OCI-LY3 (cell line): ENCODE data around the gene ARID5B.
A peak's percentile ranks its signal among the peaks of the same experiment; 100 is the strongest.

Experiments used
- H2AFZ ChIP-seq: fragments of 200-600, 300-600 bp; shearing (Covaris generic); 2 replicates; pipeline ENCODE4 v1.6.0; 2014; ENCODE audit warnings: antibody characterized with exemption, low read depth, low read length
- H3K27ac ChIP-seq: fragments of 200-600, 300-600 bp; sonication (generic); 2 replicates; pipeline ENCODE4 v1.5.1; 2014; ENCODE audit warnings: mild to moderate bottlenecking, low read length, moderate library complexity, mixed read lengths
- H3K27me3 ChIP-seq: fragments of 200-600, 300-600 bp; sonication (generic); 2 replicates; pipeline ENCODE4 v1.6.1; 2014; ENCODE audit warnings: low read depth, low read length, mixed read lengths
- H3K36me3 ChIP-seq: fragments of 200-600, 300-600 bp; sonication (generic); replicated peaks from 2 replicates; pipeline ENCODE3; 2014; ENCODE audit warnings: low read depth, low read length, mixed read lengths
- H3K4me1 ChIP-seq: fragments of 300-600, 200-600 bp; sonication (generic); 2 replicates; pipeline ENCODE4 v1.6.1; 2014; ENCODE audit warnings: low read length, mixed read lengths
- H3K4me2 ChIP-seq: fragments of 200-600, 300-600 bp; sonication (generic); 2 replicates; pipeline ENCODE4 v1.6.1; 2014; ENCODE audit warnings: low read length, mixed read lengths
- H3K4me3 ChIP-seq: fragments of 300-600, 200-600 bp; sonication (generic); 2 replicates; pipeline ENCODE4 v1.5.1; 2014; ENCODE audit warnings: antibody characterized with exemption, mild to moderate bottlenecking, low read length, moderate library complexity
- H3K79me2 ChIP-seq: fragments of 300-600, 200-600 bp; shearing (Covaris generic); 2 replicates; pipeline ENCODE4 v1.6.1; 2014; ENCODE audit warnings: mild to moderate bottlenecking, low read length, mixed read lengths
- H3K9ac ChIP-seq: fragments of 300-600, 200-600 bp; shearing (Covaris generic); 2 replicates; pipeline ENCODE4 v1.6.0; 2014; ENCODE audit warnings: mild to moderate bottlenecking, low read length, moderate library complexity
- H3K9me3 ChIP-seq: fragments of 200-600, 300-600 bp; shearing (Covaris generic); 2 replicates; pipeline ENCODE4 v1.6.1; 2014; ENCODE audit warnings: low read length, mixed read lengths; ENCODE audit not compliant: insufficient read depth
- H4K20me1 ChIP-seq: fragments of 200-600, 300-600 bp; sonication (generic); 2 replicates; pipeline ENCODE4 v1.6.1; 2016; ENCODE audit warnings: low read length, mixed read lengths; ENCODE audit not compliant: insufficient read depth
- CTCF ChIP-seq: fragments of 200-600, 300-600 bp; sonication (generic); IDR thresholded peaks from 2 replicates; pipeline ENCODE4 v1.5.1; 2014; ENCODE audit warnings: antibody characterized with exemption, low read length, low read depth
- EZH2phosphoT487 ChIP-seq: fragments of 200-600 bp; shearing (Covaris generic); IDR thresholded peaks from 2 replicates; pipeline ENCODE4 v1.6.1; 2018; ENCODE audit warnings: antibody characterized with exemption, mixed run types, low read depth

The ARID5B gene

GRCh38 chr10:62047960-62048383 lies 146.5 kb downstream of the ARID5B start:
- Histone ChIP-seq H3K79me2 (peaks cover 38% of the 10 kb centered on the region), H3K36me3 (peaks cover 15% of the 10 kb centered on the region), H3K9me3 (no peaks in the 10 kb centered on the region), H3K27ac (peak overlapping the region; percentile 96), H3K9ac (peak overlapping the region; percentile 91), H3K4me1 (peaks cover 87% of the 10 kb centered on the region), H3K27me3 (no peaks in the 10 kb centered on the region), H4K20me1 (no peaks in the 10 kb centered on the region), H2AFZ (no peak overlapping the region), H3K4me2 (peak overlapping the region; percentile 92), H3K4me3 (peak overlapping the region; percentile 81)
- TF ChIP-seq EZH2phosphoT487: no peak
- TF ChIP-seq CTCF: no peak

- Histone ChIP-seq H3K79me2 (peaks cover 38% of the 10 kb centered on the region), H3K4me2 (peak overlapping the region; percentile 92), H2AFZ (0 out of 2 replicates have a peak overlapping the region, but pooled peaks have one; percentile 0), H3K4me1 (peaks cover 85% of the 10 kb centered on the region), H3K9ac (peak overlapping the region; percentile 91), H4K20me1 (no peaks in the 10 kb centered on the region), H3K27me3 (no peaks in the 10 kb centered on the region), H3K4me3 (peak overlapping the region; percentile 81), H3K9me3 (no peaks in the 10 kb centered on the region), H3K36me3 (peaks cover 20% of the 10 kb centered on the region), H3K27ac (peak overlapping the region; percentile 96)
- TF ChIP-seq EZH2phosphoT487 (no peak), CTCF (no peak)
Observed at GRCh38 chr10:62048470-62048869, 147.0 kb downstream of the ARID5B start.

- H3K79me2 ChIP-seq: peaks cover 38% of the 10 kb centered on the region
- peak overlapping the region; percentile 81 for H3K4me3 ChIP-seq
- H3K36me3 ChIP-seq: peaks cover 24% of the 10 kb centered on the region
- H3K9ac ChIP-seq: peak overlapping the region; percentile 91
- no peaks in the 10 kb centered on the region for H4K20me1 ChIP-seq
- no peaks in the 10 kb centered on the region for H3K27me3 ChIP-seq
- TF ChIP-seq EZH2phosphoT487: no peak
- TF ChIP-seq CTCF: no peak
- peak overlapping the region; percentile 96 for H3K27ac ChIP-seq
- H3K9me3 ChIP-seq: no peaks in the 10 kb centered on the region
- H2AFZ ChIP-seq: 0 out of 2 replicates have a peak overlapping the region, but pooled peaks have one; percentile 0
- peak overlapping the region; percentile 92 for H3K4me2 ChIP-seq
- H3K4me1 ChIP-seq: peaks cover 85% of the 10 kb centered on the region
Observed at GRCh38 chr10:62048919-62049623, 147.6 kb downstream of the ARID5B start.

GRCh38 chr10:62049624-62050345 lies 148.3 kb downstream of the ARID5B start:
- Histone ChIP-seq H3K4me1 (peaks cover 85% of the 10 kb centered on the region), H3K36me3 (peaks cover 24% of the 10 kb centered on the region), H3K27ac (peak overlapping the region; percentile 96), H3K4me2 (peak overlapping the region; percentile 92), H3K79me2 (peaks cover 38% of the 10 kb centered on the region), H3K9ac (peak overlapping the region; percentile 91), H3K9me3 (no peaks in the 10 kb centered on the region), H4K20me1 (no peaks in the 10 kb centered on the region), H3K27me3 (no peaks in the 10 kb centered on the region), H2AFZ (no peak overlapping the region), H3K4me3 (peak overlapping the region; percentile 81)
- TF ChIP-seq CTCF (no peak), EZH2phosphoT487 (no peak)
